HepG2 (cell line): ENCODE data around the gene MIEF1. TPM values are rescaled to one million over a fixed set of nuclear protein-coding genes. Genes with fewer than 3 reads are reported as not detected.

Experiments used
- ATF1 ChIP-seq: IDR thresholded peaks from 2 replicates; pipeline ENCODE4 v1.6.1; 2016; ENCODE audit warnings: mild to moderate bottlenecking, control low read depth
- ATF7-NPFF ChIP-seq: sonication (generic); formaldehyde crosslinking; IDR thresholded peaks from 2 replicates; pipeline ENCODE4 v1.8.1; 2023; ENCODE audit warnings: mild to moderate bottlenecking, low read depth, missing genetic modification reagents, moderate library complexity
- CBX5 ChIP-seq: sonication (generic); formaldehyde crosslinking; IDR thresholded peaks from 2 replicates; pipeline ENCODE4 v1.4.0; 2020; ENCODE audit warnings: missing genetic modification reagents, borderline replicate concordance
- HOXA7 ChIP-seq: sonication (generic); formaldehyde crosslinking; IDR thresholded peaks from 2 replicates; pipeline ENCODE4 v1.8.1; 2022; ENCODE audit warnings: mild to moderate bottlenecking, missing genetic modification reagents, moderate library complexity
- KDM1A ChIP-seq: IDR thresholded peaks from 2 replicates; pipeline ENCODE4 v1.6.1; 2016; ENCODE audit warnings: missing compliant biosample characterization
- KLF6 ChIP-seq: IDR thresholded peaks from 2 replicates; pipeline ENCODE4 v1.8.0; 2016; ENCODE audit warnings: missing biosample characterization, missing genetic modification reagents
- MED1 ChIP-seq: sonication (generic); formaldehyde crosslinking; IDR thresholded peaks from 2 replicates; pipeline ENCODE4 v1.4.0; 2020; ENCODE audit warnings: missing genetic modification reagents
- PPARG ChIP-seq: conservative IDR thresholded peaks from 2 replicates; pipeline ENCODE4 v1.6.1; 2016; ENCODE audit warnings: missing biosample characterization, missing genetic modification reagents
- RAD21 ChIP-seq: fragments of 450-650 bp; formaldehyde crosslinking; IDR thresholded peaks from 2 replicates; pipeline ENCODE4 v1.5.0; 2020; ENCODE audit warnings: mild to moderate bottlenecking
- SMAD1 ChIP-seq: sonication (generic); formaldehyde crosslinking; IDR thresholded peaks from 2 replicates; pipeline ENCODE4 v1.4.0; 2020; ENCODE audit warnings: missing genetic modification reagents, low read depth, mild to moderate bottlenecking, borderline replicate concordance
- SMYD3 ChIP-seq: sonication (generic); formaldehyde crosslinking; IDR thresholded peaks from 2 replicates; pipeline ENCODE4 v1.8.1; 2023; ENCODE audit warnings: mild to moderate bottlenecking, missing genetic modification reagents
- SP5 ChIP-seq: IDR thresholded peaks from 2 replicates; pipeline ENCODE4 v1.6.1; 2016; ENCODE audit warnings: low read depth, borderline replicate concordance
- TOE1 ChIP-seq: sonication (generic); formaldehyde crosslinking; IDR thresholded peaks from 2 replicates; pipeline ENCODE4 v1.4.0; 2020; ENCODE audit warnings: mild to moderate bottlenecking, missing genetic modification reagents
- ZNF253 ChIP-seq: sonication (generic); formaldehyde crosslinking; IDR thresholded peaks from 2 replicates; pipeline ENCODE4 v1.8.0; 2022; ENCODE audit warnings: mild to moderate bottlenecking, missing genetic modification reagents, borderline replicate concordance
- ZNF280B ChIP-seq: sonication (generic); formaldehyde crosslinking; IDR thresholded peaks from 2 replicates; pipeline ENCODE4 v1.5.0; 2020; ENCODE audit warnings: missing genetic modification reagents, mild to moderate bottlenecking, borderline replicate concordance
- ZNF343 ChIP-seq: sonication (generic); formaldehyde crosslinking; IDR thresholded peaks from 2 replicates; pipeline ENCODE4 v1.4.0; 2020; ENCODE audit warnings: mild to moderate bottlenecking, missing genetic modification reagents
- ZNF431 ChIP-seq: sonication (generic); formaldehyde crosslinking; IDR thresholded peaks from 2 replicates; pipeline ENCODE4 v1.9.0; 2022; ENCODE audit warnings: missing genetic modification reagents, low read depth, mild to moderate bottlenecking, borderline replicate concordance
- ZNF432 ChIP-seq: sonication (generic); formaldehyde crosslinking; IDR thresholded peaks from 2 replicates; pipeline ENCODE4 v1.5.0; 2020; ENCODE audit warnings: missing genetic modification reagents, mild to moderate bottlenecking, borderline replicate concordance
- ZNF543 ChIP-seq: sonication (generic); formaldehyde crosslinking; IDR thresholded peaks from 2 replicates; pipeline ENCODE4 v1.4.0; 2020; ENCODE audit warnings: mild to moderate bottlenecking, missing genetic modification reagents
- ZNF644 ChIP-seq: IDR thresholded peaks from 2 replicates; pipeline ENCODE4 v1.6.1; 2016; ENCODE audit warnings: low read depth
- ZNF674 ChIP-seq: sonication (generic); formaldehyde crosslinking; IDR thresholded peaks from 2 replicates; pipeline ENCODE4 v1.5.0; 2020; ENCODE audit warnings: low read depth, mild to moderate bottlenecking, missing genetic modification reagents
- ZNF761 ChIP-seq: sonication (generic); formaldehyde crosslinking; conservative IDR thresholded peaks from 2 replicates; pipeline ENCODE4 v1.4.0; 2020; ENCODE audit warnings: mild to moderate bottlenecking, missing genetic modification reagents
- ZNF770 ChIP-seq: sonication (generic); formaldehyde crosslinking; IDR thresholded peaks from 2 replicates; pipeline ENCODE4 v1.5.0; 2020; ENCODE audit warnings: mild to moderate bottlenecking, missing genetic modification reagents
- ZNF775 ChIP-seq: sonication (generic); formaldehyde crosslinking; IDR thresholded peaks from 2 replicates; pipeline ENCODE4 v1.4.0; 2020; ENCODE audit warnings: missing genetic modification reagents, mild to moderate bottlenecking, moderate library complexity, borderline replicate concordance
- polyA plus RNA-seq, 8 experiments: library from polyadenylated mRNA; depleted of rRNA in 3 of 8; stranded (reverse) in 7 of 8; unstranded in 1 of 8; fragments of >200 nt; fragmentation: Illumina TruSeq in 4 of 8; extraction: Trizol in 4 of 8; gene quantifications; 2 replicates each; pipeline versions ENCODE4 v1.2.1 to v1.2.3, GENCODE V29; 2011 to 2016; ENCODE audit warnings: low read depth in 4 of 8, missing spikeins in 1 of 8, mixed read lengths in 1 of 8; ENCODE audit not compliant: insufficient read depth in 1 of 8
- total RNA-seq, 5 experiments: library from RNA; depleted of rRNA; stranded (reverse); fragments of >200 nt; fragmentation: Illumina TruSeq; extraction: Trizol; gene quantifications; 2 replicates each; pipeline ENCODE4 v1.2.3, GENCODE V29; 2016; ENCODE audit warnings: low read depth in 1 of 5
- TF ChIP-seq, protein P1 (sequence below): sonication (generic); formaldehyde crosslinking; IDR thresholded peaks from 2 replicates; pipeline ENCODE4 v1.8.0; 2022; ENCODE audit warnings: missing genetic modification reagents, low read depth, mild to moderate bottlenecking, borderline replicate concordance
- TF ChIP-seq, protein P2 (sequence below): sonication (generic); formaldehyde crosslinking; IDR thresholded peaks from 2 replicates; pipeline ENCODE4 v1.5.1; 2020; ENCODE audit warnings: missing genetic modification reagents, mild to moderate bottlenecking, borderline replicate concordance

Gene MIEF1
- total and polyA plus RNA-seq, 2 of the 13 experiments (the other 11 are each of a cell fraction or from before 2014, with no cell fraction given), result 21.7 to 34.8 TPM

DNA sequence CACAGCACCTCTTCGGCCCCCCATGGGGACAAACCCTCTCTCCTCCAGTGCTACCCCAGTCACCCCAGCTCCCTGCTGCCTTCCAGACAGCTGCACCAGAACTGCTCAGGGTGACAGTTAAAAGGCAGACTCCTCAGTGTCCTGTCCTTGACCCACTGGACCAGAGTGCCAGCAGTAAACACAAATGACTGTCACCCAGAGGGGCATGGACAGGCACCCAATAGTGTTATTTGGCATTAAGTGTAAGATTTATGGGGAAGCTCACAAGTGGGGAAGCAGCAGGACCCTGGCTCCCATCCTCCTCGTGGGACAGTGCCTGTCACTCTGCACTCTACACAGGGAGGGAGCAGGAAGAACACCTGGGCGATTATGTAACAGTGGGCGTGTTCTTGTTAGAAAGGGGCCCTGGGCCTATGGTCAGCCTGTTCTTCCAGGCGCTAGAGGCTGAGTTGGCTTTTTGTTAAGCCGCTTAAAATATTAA is 25.4 kb downstream of the MIEF1 start (continued):
- TF ChIP-seq, protein P1, sequence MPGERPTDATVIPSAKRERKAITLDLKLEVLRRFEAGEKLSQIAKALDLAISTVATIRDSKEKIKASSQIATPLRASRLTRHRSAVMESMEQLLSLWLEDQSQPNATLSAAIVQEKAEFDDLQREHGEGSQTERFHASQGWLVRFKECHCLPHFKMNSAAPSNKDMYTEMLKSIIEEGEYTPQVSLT, result no peak
- TF ChIP-seq ZNF761 (no peak), ZNF280B (CRISPR knock-in tag) (no peak), ATF1 (CRISPR knock-in tag) (no peak), HOXA7 (no peak), ZNF253 (no peak), MED1 (CRISPR knock-in tag) (peak; percentile 26; the same call in 1 of the 2 replicates), SMYD3 (CRISPR knock-in tag) (no peak), RAD21 (CRISPR knock-in tag) (no peak), TOE1 (no peak), CBX5 (CRISPR knock-in tag) (no peak), ATF7-NPFF (CRISPR knock-in tag) (no peak), SMAD1 (CRISPR knock-in tag) (no peak), KDM1A (CRISPR knock-in tag) (no peak), KLF6 (CRISPR knock-in tag) (no peak), ZNF431 (0 out of 2 replicates have a peak, but pooled peaks have one; percentile 44), ZNF343 (CRISPR knock-in tag) (no peak), ZNF674 (CRISPR knock-in tag) (no peak), PPARG (CRISPR knock-in tag) (no peak), SP5 (peak; percentile 56; the same call in 1 of the 2 replicates), ZNF432 (CRISPR knock-in tag) (no peak), ZNF775 (no peak), ZNF543 (CRISPR knock-in tag) (no peak), ZNF644 (CRISPR knock-in tag) (no peak), ZNF770 (CRISPR knock-in tag) (no peak)
- TF ChIP-seq, protein P2, sequence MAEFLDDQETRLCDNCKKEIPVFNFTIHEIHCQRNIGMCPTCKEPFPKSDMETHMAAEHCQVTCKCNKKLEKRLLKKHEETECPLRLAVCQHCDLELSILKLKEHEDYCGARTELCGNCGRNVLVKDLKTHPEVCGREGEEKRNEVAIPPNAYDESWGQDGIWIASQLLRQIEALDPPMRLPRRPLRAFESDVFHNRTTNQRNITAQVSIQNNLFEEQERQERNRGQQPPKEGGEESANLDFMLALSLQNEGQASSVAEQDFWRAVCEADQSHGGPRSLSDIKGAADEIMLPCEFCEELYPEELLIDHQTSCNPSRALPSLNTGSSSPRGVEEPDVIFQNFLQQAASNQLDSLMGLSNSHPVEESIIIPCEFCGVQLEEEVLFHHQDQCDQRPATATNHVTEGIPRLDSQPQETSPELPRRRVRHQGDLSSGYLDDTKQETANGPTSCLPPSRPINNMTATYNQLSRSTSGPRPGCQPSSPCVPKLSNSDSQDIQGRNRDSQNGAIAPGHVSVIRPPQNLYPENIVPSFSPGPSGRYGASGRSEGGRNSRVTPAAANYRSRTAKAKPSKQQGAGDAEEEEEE (CRISPR knock-in tag), result no peak
